ENCODE data around the gene MUC21. TPM values are rescaled to one million over a fixed set of nuclear protein-coding genes. Genes with fewer than 3 reads are reported as not detected.

MUC21 gene
- total and polyA plus RNA-seq, 2 of the 8 experiments (the other 6 are each of a cell fraction or from before 2014, with no cell fraction given): not detected

GRCh38 chr6:31001281-31001888, 17.9 kb downstream of the MUC21 start:
- 91% methylated on average over 13 of the region's 13 CpGs; no CpG with 5 or more reads in 1 of the 2 experiments for whole genome bisulfite sequencing, 2 experiments (ENCODE audit: extremely low coverage in 1 of 2, insufficient coverage in 1 of 2, insufficient read length in 1 of 2, insufficient replicate concordance in 2 of 2, low coverage in 1 of 2, low lambda C conversion rate in 2 of 2, missing lambda C conversion rate in 1 of 2)
- no peaks in the 10 kb centered on the region for H3K79me1 ChIP-seq (ENCODE audit: low read depth, low read length)
- no peak overlapping the region for H3K27ac ChIP-seq (ENCODE audit: low read depth, low read length)
- POLR2A ChIA-PET (ENCODE audit: partially characterized antibody): no interaction called here
- FAIRE-seq: no peak
- no peaks in the 10 kb centered on the region for H3K23me2 ChIP-seq (ENCODE audit: low read depth, low read length)
- DNase-seq (ENCODE audit: low read depth in 1 of 2, low spot score in 2 of 2): no peak
- H3K14ac ChIP-seq (ENCODE audit: insufficient read length): no peak overlapping the region
- H2BK120ac ChIP-seq (replicated peaks; ENCODE audit: low read depth, low read length): no peak overlapping the region
- no peaks in the 10 kb centered on the region for H3K79me2 ChIP-seq (ENCODE audit: control insufficient read depth in 1 of 2, insufficient read depth in 2 of 2, low read length in 2 of 2)
- H4K5ac ChIP-seq (ENCODE audit: insufficient read length, low read depth, low read length): no peak overlapping the region
- H3K4me1 ChIP-seq (replicated peaks in 1 of 4; ENCODE audit: control insufficient read depth in 3 of 4, insufficient read depth in 4 of 4, low read length in 3 of 4): no peaks in the 10 kb centered on the region
- no peak overlapping the region for H3K4ac ChIP-seq (replicated peaks; ENCODE audit: insufficient read length, low read depth, low read length)
- no peak overlapping the region for H3K56ac ChIP-seq (replicated peaks; ENCODE audit: insufficient read length, low read depth, low read length)
- no peaks in the 10 kb centered on the region for H3K27me3 ChIP-seq (replicated peaks in 1 of 4; ENCODE audit: control insufficient read depth in 3 of 4, extremely low read depth in 1 of 4, insufficient read depth in 3 of 4, low read length in 3 of 4)
- no peak overlapping the region for H3K4me3 ChIP-seq (ENCODE audit: extremely low read depth in 1 of 4, insufficient read depth in 2 of 4, low read depth in 3 of 4, low read length in 4 of 4)
- H3K4me2 ChIP-seq (ENCODE audit: insufficient read depth in 1 of 2, low read depth in 2 of 2, low read length in 2 of 2): no peak overlapping the region
- no peak overlapping the region for H2AK5ac ChIP-seq (ENCODE audit: low read depth, low read length)
- no peaks in the 10 kb centered on the region for H3K9me3 ChIP-seq (ENCODE audit: insufficient read depth in 2 of 2, low read depth in 1 of 2, low read length in 1 of 2)
- CTCF ChIA-PET (ENCODE audit: partially characterized antibody): interaction anchor here (0.6 to 1.6 kb wide), 7 partner anchors 10 to 78 kb away, joined by 3 to 5 read pairs (median 3); no protein-coding TSS in a partner anchor
- H2AFZ ChIP-seq (ENCODE audit: low read length): no peak overlapping the region
- no peak overlapping the region for H2BK5ac ChIP-seq (ENCODE audit: low read depth, low read length)
- no peak overlapping the region for H2BK12ac ChIP-seq (ENCODE audit: low read depth, low read length)
- H4K8ac ChIP-seq (ENCODE audit: extremely low read depth, insufficient read depth, low read length): no peak overlapping the region
- no peak overlapping the region for H2BK15ac ChIP-seq (ENCODE audit: low read length)
- no peaks in the 10 kb centered on the region for H4K20me1 ChIP-seq (replicated peaks in 1 of 2; ENCODE audit: control insufficient read depth in 1 of 2, insufficient read depth in 2 of 2, low read length in 2 of 2)
- H2BK20ac ChIP-seq (ENCODE audit: low read length): no peak overlapping the region
- H4K91ac ChIP-seq (replicated peaks; ENCODE audit: insufficient read length, low read length): no peak overlapping the region
- H3K36me3 ChIP-seq (ENCODE audit: control insufficient read depth in 2 of 4, insufficient read depth in 4 of 4, low read length in 3 of 4): no peaks in the 10 kb centered on the region
- H3K23ac ChIP-seq (ENCODE audit: insufficient read length): no peak overlapping the region
- no peak overlapping the region for H3K9ac ChIP-seq (replicated peaks in 1 of 4; ENCODE audit: extremely low read depth in 1 of 4, low read depth in 3 of 4, low read length in 3 of 4)
- no peak overlapping the region for H3K18ac ChIP-seq (ENCODE audit: extremely low read depth, low read length)
- no peak for TF ChIP-seq TAF7 (optimal IDR thresholded peaks at IDR 0.05; ENCODE audit: borderline replicate concordance, low read depth, low read length)
- TF ChIP-seq SAP30 (IDR thresholded peaks at IDR 0.05; ENCODE audit: insufficient read depth, insufficient replicate concordance, low read length): no peak
- no peak for TF ChIP-seq POU5F1 (IDR thresholded peaks at IDR 0.05; ENCODE audit: low read depth, low read length)
- TF ChIP-seq USF2 (IDR thresholded peaks at IDR 0.05; ENCODE audit: low read length): no peak
- TF ChIP-seq GTF2F1 (IDR thresholded peaks at IDR 0.05; ENCODE audit: borderline replicate concordance, low read depth, low read length): no peak
- no peak for TF ChIP-seq CTBP2 (IDR thresholded peaks at IDR 0.05; ENCODE audit: borderline replicate concordance, insufficient read depth, insufficient read length, low read length)
- TF ChIP-seq GABPA (IDR thresholded peaks at IDR 0.05; ENCODE audit: borderline replicate concordance, insufficient read depth, low read length): no peak
- TF ChIP-seq CTCF (IDR thresholded peaks at IDR 0.05; ENCODE audit: control extremely low read depth in 1 of 3, insufficient read depth in 1 of 3, low read depth in 1 of 3, low read length in 3 of 3): no peak
- no peak for TF ChIP-seq RBBP5 (IDR thresholded peaks at IDR 0.05; ENCODE audit: borderline replicate concordance, low read depth, low read length)
